Upper lobe of left lung (tissue), 4 donors: ENCODE measurements around the gene HHAT.

Experiments used
- POLR2A ChIP-seq, 4 donors: fragments of 450-650 bp; IDR thresholded peaks; one replicate each; pipeline ENCODE4 v1.5.1; 2016 to 2017; ENCODE audit warnings: antibody characterized with exemption in 4 of 4, mild to moderate bottlenecking in 2 of 4
- POLR2AphosphoS5 ChIP-seq, 2 donors: sonication (generic); formaldehyde crosslinking; IDR thresholded peaks; one replicate each; pipeline ENCODE4 v1.5.1; 2017; ENCODE audit warnings: antibody characterized with exemption in 2 of 2
- TF ChIP-seq, protein P1 (sequence below), 6 experiments: fragments of 450-650 bp in 4 of 6; fragments of 200-600 bp in 2 of 6; sonication (generic) in 2 of 6; IDR thresholded peaks; one replicate each; pipeline ENCODE4 v1.5.1; 2016 to 2019; ENCODE audit warnings: antibody characterized with exemption in 6 of 6

- TF ChIP-seq POLR2A (IDR thresholded peaks at IDR 0.05) (no peak), POLR2AphosphoS5 (IDR thresholded peaks at IDR 0.05) (no peak)
- TF ChIP-seq, protein P1, sequence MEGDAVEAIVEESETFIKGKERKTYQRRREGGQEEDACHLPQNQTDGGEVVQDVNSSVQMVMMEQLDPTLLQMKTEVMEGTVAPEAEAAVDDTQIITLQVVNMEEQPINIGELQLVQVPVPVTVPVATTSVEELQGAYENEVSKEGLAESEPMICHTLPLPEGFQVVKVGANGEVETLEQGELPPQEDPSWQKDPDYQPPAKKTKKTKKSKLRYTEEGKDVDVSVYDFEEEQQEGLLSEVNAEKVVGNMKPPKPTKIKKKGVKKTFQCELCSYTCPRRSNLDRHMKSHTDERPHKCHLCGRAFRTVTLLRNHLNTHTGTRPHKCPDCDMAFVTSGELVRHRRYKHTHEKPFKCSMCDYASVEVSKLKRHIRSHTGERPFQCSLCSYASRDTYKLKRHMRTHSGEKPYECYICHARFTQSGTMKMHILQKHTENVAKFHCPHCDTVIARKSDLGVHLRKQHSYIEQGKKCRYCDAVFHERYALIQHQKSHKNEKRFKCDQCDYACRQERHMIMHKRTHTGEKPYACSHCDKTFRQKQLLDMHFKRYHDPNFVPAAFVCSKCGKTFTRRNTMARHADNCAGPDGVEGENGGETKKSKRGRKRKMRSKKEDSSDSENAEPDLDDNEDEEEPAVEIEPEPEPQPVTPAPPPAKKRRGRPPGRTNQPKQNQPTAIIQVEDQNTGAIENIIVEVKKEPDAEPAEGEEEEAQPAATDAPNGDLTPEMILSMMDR (IDR thresholded peaks at IDR 0.05), result no peak
These were observed 117.2 kb downstream of the HHAT start for GRCh38 chr1:210445931-210446330.
